KBM-7 (cell line): ENCODE results near the gene CDKL4.
"Not testable (repeated sequence)": the region's sequence is repeated elsewhere in the genome, so short reads cannot be mapped to it uniquely, and the experiment has no call there.

Experiments used
- DNase-seq: peaks from one replicate; pipeline ENCODE4 v3.0.0-alpha.2; 2015
- in situ Hi-C: fragments of 300-500 bp; cut with MboI; formaldehyde crosslinking; loops from 2 replicates; pipeline ENCODE4 v1.14.3; 2020; ENCODE audit warnings: low sequenced_read_pairs, low pct_unique_long_range_greater_than_20kb, mixed read lengths

Gene CDKL4

DNA sequence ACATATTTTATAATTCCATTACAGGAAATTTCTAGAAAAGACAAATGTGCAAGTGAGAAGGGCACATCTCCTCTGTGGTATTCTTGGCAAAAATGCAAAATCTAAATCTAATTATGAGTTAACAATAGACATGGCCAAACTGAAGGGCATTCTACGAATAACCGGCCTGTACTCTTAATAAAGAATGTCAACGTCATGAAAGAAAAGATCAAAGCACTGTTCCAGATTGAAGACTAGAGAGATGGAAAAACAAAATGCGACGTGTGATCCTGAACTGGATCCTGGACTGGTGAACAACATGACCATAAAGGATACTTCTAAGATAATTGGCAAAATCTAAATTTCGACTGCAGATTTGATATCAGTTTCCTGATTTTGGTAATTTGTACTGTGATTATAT is 3.0 kb downstream of the CDKL4 start:
- DNase-seq = no peak
- in situ Hi-C loops = loop anchor here (25.0 kb wide), 1 partner anchor 178 kb away; no protein-coding TSS in a partner anchor

DNA sequence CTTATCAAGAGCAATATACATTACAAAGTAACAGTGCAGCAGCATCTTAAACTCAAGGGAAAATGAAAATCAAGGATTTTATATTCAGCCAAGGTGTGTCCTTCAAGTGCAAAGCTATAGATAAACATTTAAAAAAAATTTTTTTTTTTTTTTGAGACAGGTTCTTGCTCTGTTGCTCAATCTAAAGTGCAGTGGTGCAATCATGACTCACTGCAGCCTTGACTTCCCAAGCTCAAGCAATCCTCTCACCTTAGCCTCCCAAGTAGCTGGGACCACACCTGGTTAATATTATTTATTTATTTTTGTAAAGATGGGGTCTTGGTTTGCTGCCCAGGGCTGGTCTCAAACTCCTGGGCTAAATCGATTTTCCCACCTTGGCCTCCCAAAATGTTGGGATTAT is 9.0 kb downstream of the CDKL4 start:
- DNase-seq = no peak

DNA sequence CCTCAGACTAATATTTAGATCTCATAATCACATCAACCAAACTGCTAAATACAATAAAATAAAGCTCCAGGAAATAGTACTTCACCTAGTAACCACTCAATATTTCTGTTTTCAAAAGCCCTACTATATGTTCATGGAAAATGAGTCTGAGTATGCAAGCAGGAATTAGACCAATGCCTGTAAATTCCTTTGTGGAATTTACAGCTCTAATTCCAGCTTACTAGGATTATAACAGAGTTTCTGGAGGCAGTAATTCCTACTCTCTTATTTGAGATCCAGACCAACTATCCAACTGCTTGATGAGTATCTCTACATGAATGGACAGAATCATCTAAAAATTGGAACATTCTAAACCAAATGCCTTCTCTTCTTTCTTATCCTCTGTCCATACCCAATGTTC is 11.6 kb downstream of the CDKL4 start:
- in situ Hi-C loops = loop anchor here (25.0 kb wide), 1 partner anchor 170 kb away; no protein-coding TSS in a partner anchor
- no peak for DNase-seq

More for the DNA sequence above, 9.0 kb downstream of the CDKL4 start:
- in situ Hi-C loops = loop anchor here (25.0 kb wide), 1 partner anchor 172 kb away; no protein-coding TSS in a partner anchor

DNA sequence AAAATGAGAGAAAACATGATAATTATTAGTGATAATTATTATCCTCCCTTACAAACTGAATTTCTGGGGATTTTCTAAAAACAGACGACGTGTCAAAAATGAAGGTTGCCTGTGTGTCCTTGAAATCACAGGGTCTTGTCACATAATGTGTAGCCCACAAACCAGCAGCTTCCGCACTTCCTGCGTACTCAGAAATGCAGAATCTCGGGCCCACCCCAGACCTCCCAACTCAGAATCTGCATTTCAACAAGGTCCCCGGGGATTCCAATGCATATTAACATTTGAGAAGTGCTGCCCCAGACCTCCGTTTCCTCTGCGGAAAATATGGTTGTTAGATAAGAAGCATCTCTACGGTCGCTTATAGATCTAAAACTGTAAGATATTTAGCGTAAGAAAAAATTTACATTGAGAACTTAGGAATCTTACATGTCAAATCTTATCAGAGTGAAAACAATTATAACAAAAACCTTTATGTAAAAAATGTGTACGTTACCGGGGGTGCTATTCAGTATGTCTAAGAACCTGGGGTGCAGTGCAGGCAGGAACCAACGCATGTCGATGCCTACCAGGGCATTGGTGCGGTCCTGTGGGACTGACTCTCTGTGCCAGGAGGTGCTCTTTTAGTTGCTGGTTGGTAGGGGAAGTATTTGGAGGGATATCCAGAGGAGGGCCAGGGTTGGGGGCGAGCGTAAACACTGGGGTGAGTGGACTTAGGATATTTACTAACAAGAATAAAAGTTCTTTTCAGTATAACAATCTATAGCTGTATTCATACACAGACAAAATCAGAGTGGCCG is 15.2 kb downstream of the CDKL4 start:
- in situ Hi-C loops = loop anchor here (25.0 kb wide), 1 partner anchor 166 kb away; no protein-coding TSS in a partner anchor

DNA sequence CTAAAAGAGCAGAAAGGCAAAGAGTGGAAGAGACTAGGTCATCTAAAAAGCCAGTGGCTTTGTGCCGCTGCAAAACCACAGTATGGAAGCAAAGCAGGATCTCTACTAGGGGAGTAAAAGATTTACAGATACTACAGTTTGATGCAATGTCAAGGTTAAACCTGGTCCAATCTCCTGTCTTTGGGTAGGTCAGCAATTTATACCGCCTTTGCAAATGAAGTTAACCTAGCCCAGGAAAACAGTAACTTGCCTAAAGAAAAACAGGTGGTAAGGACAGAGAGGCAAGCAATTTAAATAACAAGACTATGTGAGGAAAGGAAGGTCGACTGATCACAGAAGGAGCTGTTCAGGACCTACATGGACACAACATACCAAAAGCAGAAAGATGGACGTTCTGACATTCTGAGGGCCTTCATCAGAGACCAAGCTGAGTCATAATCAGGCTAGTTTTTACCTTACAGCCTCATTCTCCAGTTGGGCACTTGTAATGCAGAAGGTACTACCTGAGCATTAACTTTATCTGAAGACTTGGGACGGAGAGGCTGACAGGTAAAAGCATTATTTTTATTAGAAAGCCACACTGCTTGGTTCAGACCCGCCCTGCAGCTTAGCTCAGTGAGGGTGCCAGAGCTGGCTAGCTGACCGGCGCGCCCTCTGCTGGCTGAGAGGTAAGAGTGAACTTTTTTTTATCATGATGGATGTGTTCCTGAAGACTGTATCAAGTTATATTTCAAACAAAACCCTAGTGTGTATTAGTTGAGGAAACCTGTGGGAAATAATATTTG is 15.9 kb downstream of the CDKL4 start:
- in situ Hi-C loops = loop anchor here (25.0 kb wide), 1 partner anchor 166 kb away; no protein-coding TSS in a partner anchor
- peak; percentile 77 for DNase-seq

More for the DNA sequence above, 15.2 kb downstream of the CDKL4 start:
- peak; percentile 75 for DNase-seq

DNA sequence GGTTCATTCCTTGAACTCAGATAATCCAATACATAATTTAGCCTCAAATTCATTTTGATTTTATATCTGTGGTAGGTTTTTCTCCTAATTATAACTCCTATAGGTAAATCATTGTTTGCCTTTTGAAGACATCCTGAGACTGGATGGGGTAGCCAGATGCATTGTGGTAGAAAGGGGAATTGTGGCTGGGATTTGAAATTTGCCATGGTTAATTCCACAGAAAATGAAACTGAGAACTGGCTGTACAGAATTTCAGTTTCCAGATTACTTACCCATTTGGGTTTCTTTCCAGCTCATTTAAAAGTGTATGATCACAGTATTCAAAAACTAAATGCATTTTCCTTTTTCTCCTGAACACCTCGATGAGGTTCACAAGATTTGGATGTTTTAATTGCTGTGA is 18.2 kb downstream of the CDKL4 start:
- no peak for DNase-seq
- in situ Hi-C loops = loop anchor here (25.0 kb wide), 1 partner anchor 163 kb away; no protein-coding TSS in a partner anchor

DNA sequence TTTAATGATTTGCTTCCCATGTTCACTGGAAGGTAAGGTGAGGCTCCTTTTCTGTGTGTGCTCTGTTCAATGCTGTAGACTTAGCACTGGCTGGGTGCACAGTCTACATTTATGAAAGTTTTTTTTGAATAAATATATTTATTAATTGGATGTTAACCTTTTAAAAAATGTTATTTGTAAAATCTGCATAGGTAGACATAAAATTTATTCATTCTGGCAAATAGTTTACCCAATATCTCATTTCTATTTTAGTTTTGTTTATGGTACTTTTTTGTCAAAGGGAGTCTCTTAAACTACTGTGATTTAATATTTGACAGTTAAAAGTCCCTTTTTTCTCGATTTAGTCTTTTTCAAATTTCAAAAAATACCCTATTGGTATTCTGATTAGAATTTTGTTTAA is 19.9 kb downstream of the CDKL4 start:
- in situ Hi-C loops = no loop called here
- no peak for DNase-seq

DNA sequence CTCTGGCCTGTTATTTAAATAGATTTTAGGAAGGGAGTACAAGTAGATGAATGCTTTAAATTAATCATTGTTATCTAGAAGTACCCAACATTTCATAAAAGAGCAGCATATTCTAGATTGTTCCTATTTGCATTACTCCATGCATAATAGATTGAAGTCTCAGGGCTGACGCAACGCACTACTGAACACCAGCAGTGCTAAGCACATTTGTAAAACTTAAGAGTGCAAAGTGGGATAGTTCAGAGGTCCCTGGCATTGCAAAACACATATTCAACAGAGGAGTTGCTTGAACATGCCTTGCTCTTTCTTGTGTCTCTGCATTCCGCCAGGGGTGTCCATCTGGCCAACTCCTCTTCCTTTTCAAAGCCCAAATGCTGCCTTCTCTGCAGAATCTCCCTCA is 22.3 kb downstream of the CDKL4 start:
- in situ Hi-C loops = no loop called here
- DNase-seq = no peak

DNA sequence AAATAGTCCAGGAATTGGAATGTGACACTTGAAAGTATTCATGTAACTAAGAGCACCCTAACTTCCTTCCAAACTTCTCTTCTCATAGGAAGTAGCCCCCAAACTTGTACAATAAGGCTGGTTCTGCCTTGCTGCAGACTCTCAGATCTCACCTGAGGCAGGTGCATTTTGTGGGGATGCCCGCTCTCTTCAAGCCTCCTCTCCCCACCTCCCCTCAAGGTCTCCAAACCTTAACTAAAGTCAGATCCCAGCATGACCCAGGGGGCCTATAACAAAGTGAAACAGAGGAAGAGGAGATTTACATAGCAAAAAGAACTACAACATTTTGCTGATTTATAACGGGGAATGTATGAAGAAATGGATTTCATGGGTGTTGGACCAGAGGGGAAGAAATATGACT is 23.6 kb downstream of the CDKL4 start:
- in situ Hi-C loops = no loop called here
- DNase-seq = no peak

DNA sequence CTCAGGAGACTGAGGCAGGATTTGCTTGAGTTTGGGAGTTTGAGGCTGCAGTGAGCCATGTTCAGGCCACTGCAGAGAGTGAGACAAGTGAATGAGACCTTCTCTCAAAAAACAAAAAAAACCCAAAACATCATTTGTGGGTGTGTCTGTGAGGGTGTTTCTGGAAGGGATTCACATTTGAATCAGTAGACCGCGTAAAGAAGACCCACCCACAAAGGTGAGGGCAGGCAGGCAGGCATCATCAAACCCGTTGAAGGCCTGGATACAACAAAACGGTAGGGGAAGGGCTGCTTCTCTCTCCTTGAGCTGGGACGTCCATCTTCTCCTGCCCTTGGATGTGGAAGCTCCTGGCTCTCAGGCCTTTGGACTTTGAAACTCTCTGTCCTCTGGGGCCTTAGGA is 25.4 kb downstream of the CDKL4 start:
- in situ Hi-C loops = no loop called here
- DNase-seq = no peak

DNA sequence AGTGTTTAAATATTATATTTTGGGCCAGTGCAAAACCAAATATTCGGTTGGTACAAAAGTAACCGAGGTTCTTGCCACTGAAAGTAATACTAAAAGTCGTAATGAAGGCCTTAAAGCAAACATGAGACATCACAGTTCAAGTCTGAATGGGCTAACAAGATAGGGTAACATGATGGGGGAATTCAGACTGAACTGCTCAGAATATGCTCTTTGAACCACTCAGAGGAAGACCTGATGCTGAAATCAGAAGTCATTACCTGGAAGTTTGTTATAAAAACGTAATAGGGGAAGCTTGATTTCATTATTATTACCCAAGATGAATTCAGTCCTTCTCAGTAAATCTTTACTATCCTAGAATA is 26.6 kb downstream of the CDKL4 start:
- DNase-seq = no peak
- in situ Hi-C loops = no loop called here

DNA sequence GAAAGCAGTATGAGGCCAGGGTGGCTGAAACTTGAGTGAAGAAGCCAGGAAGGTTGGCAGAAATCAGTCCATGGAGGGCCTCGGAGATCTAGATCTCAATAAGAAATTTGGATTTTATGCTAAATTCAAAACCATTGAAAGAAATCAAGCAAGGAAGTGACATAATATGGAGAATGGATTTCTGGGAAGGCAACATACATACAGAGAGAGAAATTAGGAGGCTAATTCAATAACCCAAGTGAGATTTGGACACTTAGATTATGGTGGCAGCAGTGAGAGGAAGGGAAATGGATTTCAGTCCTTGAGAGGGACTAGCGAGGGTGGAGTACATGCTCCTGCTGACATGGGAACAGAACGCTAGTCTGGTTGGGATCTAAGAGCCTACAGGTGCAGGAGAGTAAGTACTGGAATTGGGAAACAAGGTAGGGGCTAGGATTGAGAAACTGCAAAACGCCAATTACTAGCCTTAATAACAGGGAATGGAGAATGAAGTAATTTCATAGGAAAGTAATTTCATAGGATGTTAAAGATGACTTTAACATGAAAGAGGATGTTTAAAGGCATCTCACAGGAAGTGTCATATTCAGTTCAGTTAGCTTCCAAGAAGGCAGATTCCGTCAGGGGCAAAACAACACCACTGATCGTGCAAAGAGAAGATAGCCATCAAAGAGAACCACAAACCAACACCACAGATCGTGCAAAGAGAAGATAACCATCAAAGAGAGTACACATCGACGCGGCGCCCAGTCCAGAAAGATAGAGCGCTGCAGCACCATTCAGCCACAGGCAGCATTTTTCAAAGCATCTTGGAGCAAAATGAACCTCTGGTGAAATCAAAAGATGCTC is 27.2 kb downstream of the CDKL4 start:
- in situ Hi-C loops = no loop called here
- DNase-seq = peak; percentile 97

DNA sequence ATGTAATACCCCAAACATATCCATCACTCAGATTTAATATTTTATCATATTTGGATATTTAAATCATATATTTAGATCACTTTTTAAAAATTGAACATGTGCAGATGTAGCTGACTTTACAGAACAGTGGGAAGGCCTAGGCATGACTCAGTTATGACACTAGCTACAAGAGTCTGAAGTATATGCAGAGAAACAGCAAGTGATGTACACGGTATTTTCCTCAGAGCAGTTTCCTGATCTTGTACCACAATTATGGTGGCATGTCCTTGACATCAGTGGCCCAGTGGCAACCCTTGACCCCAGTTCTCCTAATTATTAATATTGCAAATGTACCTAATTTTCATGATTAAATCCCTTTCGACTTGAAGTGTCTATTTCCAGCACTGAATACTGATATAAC is 28.2 kb downstream of the CDKL4 start:
- in situ Hi-C loops = no loop called here
- no peak for DNase-seq

DNA sequence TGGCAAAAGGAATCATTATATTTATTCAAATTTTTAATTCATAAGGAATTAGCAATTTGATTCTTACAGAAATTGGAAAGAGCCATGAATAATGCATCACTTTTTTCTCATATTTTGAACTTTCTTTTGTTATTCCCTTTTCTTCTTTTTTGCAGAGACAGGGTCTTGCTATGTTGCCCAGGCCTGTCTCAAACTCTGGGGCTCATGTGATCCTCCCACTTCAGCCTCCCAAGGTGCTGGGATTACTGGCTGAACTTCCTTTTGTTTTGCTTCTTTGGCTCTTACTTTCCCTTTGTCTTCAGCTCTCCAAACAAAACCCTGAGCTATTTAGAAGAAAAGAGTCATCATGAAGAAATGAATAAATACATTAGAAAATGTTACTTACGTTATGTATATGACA is 30.8 kb downstream of the CDKL4 start:
- no peak for DNase-seq
- in situ Hi-C loops = no loop called here

DNA sequence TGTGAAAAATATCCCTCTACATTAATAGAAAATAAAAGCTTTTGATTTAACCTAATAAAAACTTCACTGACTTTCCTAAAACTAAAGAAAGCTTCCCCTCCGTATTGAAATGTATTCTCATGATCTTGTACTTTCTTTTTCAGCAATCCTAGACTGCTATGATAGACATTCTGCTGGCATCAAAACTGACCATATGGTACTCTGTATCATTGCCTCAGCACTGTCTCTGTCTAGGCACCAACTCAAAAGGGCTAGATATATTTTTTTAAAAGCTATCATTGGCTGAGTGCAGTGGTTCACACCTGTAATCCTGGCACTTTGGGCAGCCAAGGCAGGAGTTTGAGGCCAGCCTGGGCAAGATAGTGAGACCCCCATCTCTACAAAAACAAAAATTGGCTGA is 32.9 kb downstream of the CDKL4 start:
- in situ Hi-C loops = no loop called here
- DNase-seq = no peak

DNA sequence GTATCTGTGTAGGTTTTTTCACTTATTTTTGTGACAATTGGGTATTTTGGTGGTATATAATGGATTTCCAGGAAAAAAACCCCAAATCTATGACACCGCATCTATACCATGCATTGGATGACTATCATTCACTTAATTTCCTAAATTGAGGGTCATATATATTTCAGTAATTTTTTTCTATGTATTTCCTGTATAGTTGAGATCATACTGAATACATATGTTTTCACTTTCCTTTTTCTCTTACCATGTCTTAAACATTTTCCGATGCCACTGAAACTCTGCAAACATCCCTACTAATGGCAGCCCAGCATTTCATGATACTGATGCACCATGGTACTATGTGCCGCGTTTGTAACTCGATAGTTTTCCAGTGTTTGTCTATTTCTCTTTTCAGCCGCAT is 40.4 kb downstream of the CDKL4 start:
- in situ Hi-C loops = no loop called here
- DNase-seq = no peak

DNA sequence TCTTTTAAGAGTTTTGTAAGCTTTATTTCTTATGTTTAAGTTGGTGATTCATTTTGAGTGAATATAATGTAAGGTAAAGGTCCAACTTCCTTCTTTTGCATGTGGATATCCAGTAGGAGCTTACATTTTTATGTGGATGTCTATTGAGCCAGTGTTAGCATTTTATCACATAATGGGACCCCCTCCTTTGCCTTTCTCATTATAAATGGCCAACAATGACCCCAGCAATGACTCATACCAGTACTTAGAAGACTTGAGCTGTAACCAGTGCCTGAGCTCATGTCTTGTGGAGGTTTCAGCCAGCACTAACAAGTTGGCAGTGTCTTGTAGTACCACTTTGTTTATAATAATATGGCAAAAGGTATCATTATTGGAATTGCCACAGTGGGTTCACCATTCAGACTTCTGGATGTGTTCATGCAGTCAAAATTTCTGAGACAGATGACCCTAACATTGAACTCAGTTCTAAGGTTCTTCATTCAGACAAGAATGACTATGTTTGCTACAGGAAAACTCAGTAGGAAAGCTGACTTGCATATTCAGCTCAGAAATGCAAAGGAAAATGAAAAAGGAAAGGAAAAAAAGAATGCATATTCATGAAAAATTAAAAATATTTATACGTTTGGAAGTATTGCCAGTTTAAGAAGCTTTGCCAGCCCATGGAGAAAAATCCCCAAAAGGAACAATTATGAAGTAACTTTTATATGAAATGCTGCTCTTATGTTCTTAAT is 41.0 kb downstream of the CDKL4 start:
- in situ Hi-C loops = no loop called here
- no peak for DNase-seq

DNA sequence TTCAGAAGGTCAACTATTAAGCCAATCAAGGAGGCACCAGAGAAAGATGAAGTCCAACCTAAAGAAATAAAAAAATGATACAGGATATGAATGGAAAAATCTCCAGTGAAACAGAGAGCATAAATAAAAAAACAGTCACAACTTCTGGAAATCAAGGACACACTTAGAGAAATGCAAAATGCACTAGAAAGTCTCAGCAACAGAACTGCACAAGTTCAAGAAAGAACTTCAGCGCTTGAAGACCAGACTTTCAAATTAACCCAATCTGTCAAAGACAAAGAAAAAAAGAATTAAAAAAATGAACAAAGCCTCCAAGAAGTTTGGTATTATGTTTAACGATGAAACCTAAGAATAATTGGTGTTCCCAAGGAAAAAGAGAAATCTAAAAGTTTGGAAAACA is 46.8 kb downstream of the CDKL4 start:
- DNase-seq, in situ Hi-C loops: not testable (repeated sequence)

DNA sequence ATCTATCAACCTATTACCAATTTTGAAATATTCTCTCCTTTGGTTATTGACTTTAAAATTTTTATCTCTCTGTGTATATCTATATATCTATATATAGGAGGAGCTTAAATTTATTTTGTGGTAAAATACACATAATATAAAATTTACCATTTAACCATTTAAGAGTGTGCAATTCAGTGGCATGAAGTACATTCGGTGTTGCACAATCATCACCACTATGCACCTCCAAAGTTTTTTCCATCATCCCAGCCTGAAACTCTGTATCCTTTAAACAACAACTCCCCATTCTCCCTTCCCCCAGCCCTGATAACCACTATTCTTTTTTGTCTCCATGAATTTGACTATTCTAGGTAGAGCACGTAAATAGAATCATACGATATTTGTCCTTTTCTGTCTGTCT is 49.1 kb downstream of the CDKL4 start:
- no peak for DNase-seq
- in situ Hi-C loops = no loop called here
